Measurements from ENCODE around the gene BMP5.

Gene BMP5

DNA sequence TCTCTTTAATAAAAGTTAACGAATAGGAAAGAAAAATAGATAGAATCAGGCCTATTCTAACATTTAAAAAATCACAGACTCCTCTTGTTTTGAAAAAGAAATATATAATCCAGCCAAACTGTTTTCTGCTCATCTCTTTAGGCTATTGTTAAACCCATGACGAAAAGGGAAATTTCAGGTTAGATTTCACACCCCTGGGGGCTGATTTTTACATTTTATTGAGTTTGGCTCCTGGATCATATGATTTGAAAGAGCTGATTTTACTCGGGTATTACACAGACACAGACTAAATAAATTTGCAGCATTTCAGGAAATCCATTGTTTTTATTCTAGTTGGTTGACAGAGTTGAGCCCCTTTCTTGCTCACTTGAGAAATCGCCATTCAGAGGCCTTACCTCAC is 160.6 kb downstream of the BMP5 start:
- H3K4me1 ChIP-seq (ENCODE audit: low read length): no peaks in the 10 kb centered on the region
- no peaks in the 10 kb centered on the region for H3K36me3 ChIP-seq (replicated peaks; ENCODE audit: insufficient read depth, low read length)
- no peaks in the 10 kb centered on the region for H3F3A ChIP-seq (ENCODE audit: insufficient read depth, low read length)
- H3K9me3 ChIP-seq (replicated peaks; ENCODE audit: insufficient read depth, low read length): no peaks in the 10 kb centered on the region
- DNase-seq: no peak
- H3K27ac ChIP-seq (ENCODE audit: low read length): no peak overlapping the region
- no peak overlapping the region for H3K9ac ChIP-seq (ENCODE audit: low read length)
- no peaks in the 10 kb centered on the region for H3K9me2 ChIP-seq (replicated peaks; ENCODE audit: insufficient read depth, low read length)
- TF ChIP-seq EZH2 (optimal IDR thresholded peaks at IDR 0.05; ENCODE audit: low read depth, low read length) (no peak), EZH2phosphoT487 (IDR thresholded peaks at IDR 0.05; ENCODE audit: low read length) (no peak)
- TF ChIP-seq, protein P1, sequence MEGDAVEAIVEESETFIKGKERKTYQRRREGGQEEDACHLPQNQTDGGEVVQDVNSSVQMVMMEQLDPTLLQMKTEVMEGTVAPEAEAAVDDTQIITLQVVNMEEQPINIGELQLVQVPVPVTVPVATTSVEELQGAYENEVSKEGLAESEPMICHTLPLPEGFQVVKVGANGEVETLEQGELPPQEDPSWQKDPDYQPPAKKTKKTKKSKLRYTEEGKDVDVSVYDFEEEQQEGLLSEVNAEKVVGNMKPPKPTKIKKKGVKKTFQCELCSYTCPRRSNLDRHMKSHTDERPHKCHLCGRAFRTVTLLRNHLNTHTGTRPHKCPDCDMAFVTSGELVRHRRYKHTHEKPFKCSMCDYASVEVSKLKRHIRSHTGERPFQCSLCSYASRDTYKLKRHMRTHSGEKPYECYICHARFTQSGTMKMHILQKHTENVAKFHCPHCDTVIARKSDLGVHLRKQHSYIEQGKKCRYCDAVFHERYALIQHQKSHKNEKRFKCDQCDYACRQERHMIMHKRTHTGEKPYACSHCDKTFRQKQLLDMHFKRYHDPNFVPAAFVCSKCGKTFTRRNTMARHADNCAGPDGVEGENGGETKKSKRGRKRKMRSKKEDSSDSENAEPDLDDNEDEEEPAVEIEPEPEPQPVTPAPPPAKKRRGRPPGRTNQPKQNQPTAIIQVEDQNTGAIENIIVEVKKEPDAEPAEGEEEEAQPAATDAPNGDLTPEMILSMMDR (IDR thresholded peaks at IDR 0.05; ENCODE audit: low read length): no peak
- H3K79me2 ChIP-seq (ENCODE audit: low read length): no peaks in the 10 kb centered on the region
- H3K27me3 ChIP-seq (replicated peaks; ENCODE audit: insufficient read depth, low read length): no peaks in the 10 kb centered on the region
- H3K4me2 ChIP-seq (ENCODE audit: low read depth, low read length): no peak overlapping the region
- H3K4me3 ChIP-seq (ENCODE audit: low read length): no peak overlapping the region
- no peaks in the 10 kb centered on the region for H4K20me1 ChIP-seq (ENCODE audit: insufficient read depth, low read length)
- no peak overlapping the region for H2AFZ ChIP-seq (ENCODE audit: low read length)

DNA sequence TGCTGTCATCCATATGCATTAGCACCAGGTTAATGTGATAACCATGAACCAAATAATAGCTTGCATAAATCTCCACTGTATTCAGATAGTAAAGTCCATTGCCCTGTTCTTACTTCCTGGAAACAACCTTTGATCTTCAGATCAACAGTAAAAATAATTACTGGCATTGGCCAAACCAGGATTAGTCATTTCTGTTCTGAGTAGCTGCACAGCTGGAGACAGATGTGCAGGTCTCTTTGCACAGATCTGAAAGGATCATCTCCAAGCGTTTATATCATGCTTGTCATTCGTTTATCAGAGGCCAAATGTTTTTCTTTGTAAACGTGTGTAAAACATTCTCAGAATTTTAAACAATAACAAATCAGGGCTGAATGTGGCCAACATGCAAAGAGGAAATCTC is 162.0 kb downstream of the BMP5 start:
- no peak overlapping the region for H3K4me3 ChIP-seq (ENCODE audit: low read length)
- no peaks in the 10 kb centered on the region for H3K9me3 ChIP-seq (replicated peaks; ENCODE audit: insufficient read depth, low read length)
- TF ChIP-seq, protein P1 (IDR thresholded peaks at IDR 0.05; ENCODE audit: low read length): no peak
- TF ChIP-seq EZH2phosphoT487 (IDR thresholded peaks at IDR 0.05; ENCODE audit: low read length): no peak
- no peak for TF ChIP-seq EZH2 (optimal IDR thresholded peaks at IDR 0.05; ENCODE audit: low read depth, low read length)
- no peaks in the 10 kb centered on the region for H3K27me3 ChIP-seq (replicated peaks; ENCODE audit: insufficient read depth, low read length)
- DNase-seq: no peak
- no peaks in the 10 kb centered on the region for H3K79me2 ChIP-seq (ENCODE audit: low read length)
- no peaks in the 10 kb centered on the region for H3K9me2 ChIP-seq (replicated peaks; ENCODE audit: insufficient read depth, low read length)
- H4K20me1 ChIP-seq (ENCODE audit: insufficient read depth, low read length): no peaks in the 10 kb centered on the region
- H3K27ac ChIP-seq (ENCODE audit: low read length): no peak overlapping the region
- H3K36me3 ChIP-seq (replicated peaks; ENCODE audit: insufficient read depth, low read length): no peaks in the 10 kb centered on the region
- H3K4me1 ChIP-seq (ENCODE audit: low read length): no peaks in the 10 kb centered on the region
- no peak overlapping the region for H2AFZ ChIP-seq (ENCODE audit: low read length)
- H3K4me2 ChIP-seq (ENCODE audit: low read depth, low read length): no peak overlapping the region
- H3F3A ChIP-seq (ENCODE audit: insufficient read depth, low read length): no peaks in the 10 kb centered on the region
- H3K9ac ChIP-seq (ENCODE audit: low read length): no peak overlapping the region

DNA sequence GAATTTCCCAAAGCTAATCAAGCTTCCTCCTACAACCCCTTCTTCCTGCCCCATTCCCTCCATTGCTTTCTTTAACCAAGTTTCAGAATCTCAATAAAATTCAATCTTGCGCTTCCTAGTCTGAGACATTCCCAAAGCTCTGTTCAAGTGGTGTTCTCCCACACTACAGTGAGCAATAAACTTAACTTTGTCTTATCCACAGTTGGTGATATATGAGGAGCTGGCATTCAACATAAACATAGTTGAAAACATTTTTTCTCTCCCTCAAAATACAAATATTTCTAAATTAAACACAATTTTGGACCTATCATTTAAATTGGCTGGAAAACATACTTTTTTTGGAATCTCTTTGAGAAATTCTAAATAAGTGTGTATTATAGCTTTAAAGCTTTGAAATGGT is 166.7 kb downstream of the BMP5 start:
- Histone ChIP-seq H2AFZ (ENCODE audit: low read length) (no peak overlapping the region), H3F3A (ENCODE audit: insufficient read depth, low read length) (no peaks in the 10 kb centered on the region), H3K27ac (ENCODE audit: low read length) (no peak overlapping the region), H3K4me2 (ENCODE audit: low read depth, low read length) (no peak overlapping the region), H3K9ac (ENCODE audit: low read length) (no peak overlapping the region), H3K79me2 (ENCODE audit: low read length) (no peaks in the 10 kb centered on the region), H3K9me3 (replicated peaks; ENCODE audit: insufficient read depth, low read length) (no peaks in the 10 kb centered on the region), H3K27me3 (replicated peaks; ENCODE audit: insufficient read depth, low read length) (no peaks in the 10 kb centered on the region), H3K36me3 (replicated peaks; ENCODE audit: insufficient read depth, low read length) (no peaks in the 10 kb centered on the region), H3K4me1 (ENCODE audit: low read length) (no peaks in the 10 kb centered on the region), H3K9me2 (replicated peaks; ENCODE audit: insufficient read depth, low read length) (no peaks in the 10 kb centered on the region), H3K4me3 (ENCODE audit: low read length) (no peak overlapping the region), H4K20me1 (ENCODE audit: insufficient read depth, low read length) (no peaks in the 10 kb centered on the region)
- TF ChIP-seq, protein P1 (IDR thresholded peaks at IDR 0.05; ENCODE audit: low read length): no peak
- TF ChIP-seq EZH2 (optimal IDR thresholded peaks at IDR 0.05; ENCODE audit: low read depth, low read length): no peak
- TF ChIP-seq EZH2phosphoT487 (IDR thresholded peaks at IDR 0.05; ENCODE audit: low read length): no peak
- DNase-seq: no peak

Data from MM.1S (cell line).